Mucosa of descending colon (tissue), 3 donors: ENCODE measurements around the gene TECPR1. TPM values are rescaled to one million over a fixed set of nuclear protein-coding genes. Genes with fewer than 3 reads are reported as not detected.

Experiments used
- ATAC-seq: fragments of 200-7000 bp; cut with Tn5 transposase; one replicate; pipeline ENCODE4 v1.9.1; 2020; ENCODE audit warnings: mild to moderate bottlenecking, moderate library complexity
- DNase-seq, 3 donors: peaks; one replicate each; pipeline ENCODE4 v3.0.0-alpha.2; 2020
- H3K36me3 ChIP-seq: fragments of 200-600 bp; one replicate; pipeline ENCODE4 v1.8.0; 2021; ENCODE audit warnings: low read depth, mild to moderate bottlenecking
- H3K4me1 ChIP-seq: fragments of 200-600 bp; one replicate; pipeline ENCODE4 v1.8.0; 2021; ENCODE audit warnings: low read depth, mild to moderate bottlenecking
- H3K4me3 ChIP-seq: fragments of 200-600 bp; one replicate; pipeline ENCODE4 v1.8.0; 2021; ENCODE audit warnings: mild to moderate bottlenecking
- H3K9me3 ChIP-seq: fragments of 200-600 bp; one replicate; pipeline ENCODE4 v1.8.0; 2021; ENCODE audit warnings: mild to moderate bottlenecking
- CTCF ChIP-seq: fragments of 200-600 bp; IDR thresholded peaks from one replicate; pipeline ENCODE4 v1.8.0; 2022; ENCODE audit warnings: antibody characterized with exemption, mild to moderate bottlenecking
- intact Hi-C, 2 donors: fragments of 100-400 bp; cut with DNase I in 1 of 2; cut with micrococcal nuclease in 1 of 2; formaldehyde crosslinking; loops; one replicate each; pipeline versions ENCODE4 v1.11.0 to v1.11.1; 2022; cut with DNase I, micrococcal nuclease
- total RNA-seq, 3 donors: library from RNA; stranded (reverse); fragmentation: NEBNext Ultra II Directional in 2 of 3; extraction: Animal tissue kit (Norgen Biotek cat#: 25700) in 2 of 3; gene quantifications; one replicate each; pipeline versions ENCODE4 v1.2.1 to v1.2.4, GENCODE V29; 2021 to 2023
- donor health status: DM: no; HTN: no; CAD: no; lungs with moderate emphysema.
- donor health status: DM: no; HTN: no; CAD: no.
- donor health status: DM: no; HTN: yes; CAD: no.

The TECPR1 gene
- total RNA-seq, 3 donors from 2014 or later: 37.0 to 50.5 (median 45.5) TPM

- ATAC-seq: peak; percentile 4
- no peaks in the 10 kb centered on the region for H3K4me1 ChIP-seq
- peaks cover 11% of the 10 kb centered on the region for H3K36me3 ChIP-seq
- H3K9me3 ChIP-seq: no peaks in the 10 kb centered on the region
- H3K4me3 ChIP-seq: no peak overlapping the region
- TF ChIP-seq CTCF: no peak
- no peak for DNase-seq
- intact Hi-C loops: no loop called here
Measured at GRCh38 chr7:98295467-98296192, 43.6 kb upstream of the TECPR1 start.

GRCh38 chr7:98294798-98295382, 42.9 kb upstream of the TECPR1 start:
- no peak overlapping the region for H3K4me3 ChIP-seq
- H3K36me3 ChIP-seq: peaks cover 11% of the 10 kb centered on the region
- DNase-seq: peak in 2 of 3 donors; percentile 80 to 83
- H3K9me3 ChIP-seq: no peaks in the 10 kb centered on the region
- ATAC-seq: peak; percentile 85
- intact Hi-C loops: no loop called here
- peak; percentile 38 for TF ChIP-seq CTCF
- H3K4me1 ChIP-seq: no peaks in the 10 kb centered on the region

- Histone ChIP-seq H3K4me3 (no peak overlapping the region), H3K4me1 (no peaks in the 10 kb centered on the region), H3K36me3 (peaks cover 11% of the 10 kb centered on the region), H3K9me3 (no peaks in the 10 kb centered on the region)
- no peak for ATAC-seq
- no peak for TF ChIP-seq CTCF
- intact Hi-C loops: no loop called here
- DNase-seq: peak in 1 of 3 donors; percentile 41
Measured at GRCh38 chr7:98294326-98294725, 42.3 kb upstream of the TECPR1 start.

- intact Hi-C loops: no loop called here
- no peak for TF ChIP-seq CTCF
- H3K4me3 ChIP-seq: no peak overlapping the region
- peaks cover 11% of the 10 kb centered on the region for H3K36me3 ChIP-seq
- no peaks in the 10 kb centered on the region for H3K9me3 ChIP-seq
- ATAC-seq: no peak
- peak in 1 of 3 donors; percentile 43 for DNase-seq
- H3K4me1 ChIP-seq: no peaks in the 10 kb centered on the region
Measured at GRCh38 chr7:98293746-98294145, 41.7 kb upstream of the TECPR1 start.

- Histone ChIP-seq H3K36me3 (peaks cover 11% of the 10 kb centered on the region), H3K9me3 (no peaks in the 10 kb centered on the region), H3K4me3 (no peak overlapping the region), H3K4me1 (peaks cover 3% of the 10 kb centered on the region)
- TF ChIP-seq CTCF: no peak
- DNase-seq (no peak), ATAC-seq (no peak)
- intact Hi-C loops: no loop called here
Measured at GRCh38 chr7:98293265-98293664, 41.2 kb upstream of the TECPR1 start.
